ENCODE results near the gene TRIM71. TPM values are rescaled to one million over a fixed set of nuclear protein-coding genes. Genes with fewer than 3 reads are reported as not detected.
"Not testable (repeated sequence)": the region's sequence is repeated elsewhere in the genome, so short reads cannot be mapped to it uniquely, and the experiment has no call there.

TRIM71 gene
- total RNA-seq, 1 donor from 2014 or later = not detected

DNA sequence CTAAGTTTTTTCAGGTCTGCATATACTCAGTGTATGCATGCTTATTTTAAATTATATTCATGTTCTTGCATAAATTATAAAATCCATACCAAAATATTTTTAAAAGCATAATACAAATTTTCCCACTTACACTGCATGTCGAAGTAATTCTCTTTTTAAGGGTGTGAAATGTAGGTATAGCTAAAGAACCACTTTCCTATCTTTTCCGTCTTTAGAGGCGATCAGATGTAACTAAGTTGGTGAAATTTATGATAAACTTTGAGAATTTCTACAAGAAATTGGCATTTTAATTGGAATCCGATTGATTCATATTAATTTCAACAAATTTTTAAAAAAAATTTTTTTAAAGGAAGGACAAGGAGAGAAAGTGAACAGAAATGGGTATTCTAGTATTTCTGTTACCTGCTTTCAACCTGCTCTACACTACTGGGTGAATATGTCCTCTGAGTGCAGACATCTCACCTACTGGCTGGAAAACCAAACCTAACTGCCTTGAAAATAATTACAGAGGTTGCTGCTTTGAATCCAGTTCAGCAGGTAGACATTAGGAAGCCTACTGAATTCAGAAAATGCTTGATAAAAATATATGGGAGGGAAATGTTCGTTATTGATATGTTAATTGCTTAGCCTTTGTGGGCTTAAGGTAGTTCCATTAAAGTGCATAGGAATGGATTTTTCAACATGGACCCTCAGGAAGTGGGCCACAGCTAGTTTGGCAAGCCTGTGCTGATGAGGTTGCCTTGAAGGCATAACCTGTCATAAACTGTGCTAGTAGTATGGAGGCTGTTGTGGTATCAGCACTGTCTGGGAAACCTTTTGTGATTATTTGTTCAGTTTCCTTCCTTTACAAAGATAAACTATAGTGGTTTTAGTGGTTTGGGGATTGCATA lies 5.1 kb downstream of the TRIM71 start:
- no peaks in the 10 kb centered on the region for H3K9me3 Mint-ChIP-seq (ENCODE audit: unreplicated experiment)
- H3K4me1 Mint-ChIP-seq (ENCODE audit: unreplicated experiment) = peaks cover 11% of the 10 kb centered on the region
- TF ChIP-seq, protein P1, sequence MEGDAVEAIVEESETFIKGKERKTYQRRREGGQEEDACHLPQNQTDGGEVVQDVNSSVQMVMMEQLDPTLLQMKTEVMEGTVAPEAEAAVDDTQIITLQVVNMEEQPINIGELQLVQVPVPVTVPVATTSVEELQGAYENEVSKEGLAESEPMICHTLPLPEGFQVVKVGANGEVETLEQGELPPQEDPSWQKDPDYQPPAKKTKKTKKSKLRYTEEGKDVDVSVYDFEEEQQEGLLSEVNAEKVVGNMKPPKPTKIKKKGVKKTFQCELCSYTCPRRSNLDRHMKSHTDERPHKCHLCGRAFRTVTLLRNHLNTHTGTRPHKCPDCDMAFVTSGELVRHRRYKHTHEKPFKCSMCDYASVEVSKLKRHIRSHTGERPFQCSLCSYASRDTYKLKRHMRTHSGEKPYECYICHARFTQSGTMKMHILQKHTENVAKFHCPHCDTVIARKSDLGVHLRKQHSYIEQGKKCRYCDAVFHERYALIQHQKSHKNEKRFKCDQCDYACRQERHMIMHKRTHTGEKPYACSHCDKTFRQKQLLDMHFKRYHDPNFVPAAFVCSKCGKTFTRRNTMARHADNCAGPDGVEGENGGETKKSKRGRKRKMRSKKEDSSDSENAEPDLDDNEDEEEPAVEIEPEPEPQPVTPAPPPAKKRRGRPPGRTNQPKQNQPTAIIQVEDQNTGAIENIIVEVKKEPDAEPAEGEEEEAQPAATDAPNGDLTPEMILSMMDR (IDR thresholded peaks at IDR 0.05) = no peak
- no peak for DNase-seq (ENCODE audit: extremely low spot score, unreplicated experiment)
- peaks cover 6% of the 10 kb centered on the region for H3K36me3 Mint-ChIP-seq (ENCODE audit: unreplicated experiment)
- H3K27me3 Mint-ChIP-seq (ENCODE audit: unreplicated experiment) = peaks cover 70% of the 10 kb centered on the region
- H3K4me3 Mint-ChIP-seq (ENCODE audit: unreplicated experiment) = no peak overlapping the region
- H3K27ac Mint-ChIP-seq (ENCODE audit: unreplicated experiment) = no peak overlapping the region

DNA sequence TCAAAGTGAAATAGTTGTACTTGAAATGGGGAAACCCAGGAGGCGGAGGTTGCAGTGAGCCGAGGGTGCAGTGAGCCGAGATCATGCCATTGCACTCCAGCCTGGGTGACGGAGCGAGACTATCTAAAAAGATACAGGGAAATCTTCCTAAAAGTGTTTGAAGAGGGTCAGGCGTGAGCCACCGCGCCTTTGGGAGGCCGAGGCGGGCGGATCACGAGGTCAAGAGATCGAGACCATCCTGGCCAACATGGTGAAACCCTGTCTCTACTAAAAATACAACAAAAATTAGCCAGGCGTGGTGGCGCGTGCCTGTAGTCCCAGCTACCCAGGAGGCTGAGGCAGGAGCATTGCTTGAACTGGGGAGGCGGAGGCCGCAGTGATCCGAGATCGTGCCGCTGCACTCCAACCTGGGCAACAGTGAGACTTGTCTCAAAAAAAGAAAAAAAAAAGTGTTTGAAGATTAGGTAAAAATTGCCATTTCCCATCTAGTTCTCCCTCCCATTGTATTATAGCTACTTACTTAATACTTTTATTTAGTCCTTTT lies 5.9 kb downstream of the TRIM71 start:
- H3K9me3 Mint-ChIP-seq (ENCODE audit: unreplicated experiment); H3K4me1 Mint-ChIP-seq (ENCODE audit: unreplicated experiment); DNase-seq (ENCODE audit: extremely low spot score, unreplicated experiment); H3K27ac Mint-ChIP-seq (ENCODE audit: unreplicated experiment); H3K36me3 Mint-ChIP-seq (ENCODE audit: unreplicated experiment); H3K4me3 Mint-ChIP-seq (ENCODE audit: unreplicated experiment): not testable (repeated sequence)
- H3K27me3 Mint-ChIP-seq (ENCODE audit: unreplicated experiment) = peaks cover 71% of the 10 kb centered on the region

DNA sequence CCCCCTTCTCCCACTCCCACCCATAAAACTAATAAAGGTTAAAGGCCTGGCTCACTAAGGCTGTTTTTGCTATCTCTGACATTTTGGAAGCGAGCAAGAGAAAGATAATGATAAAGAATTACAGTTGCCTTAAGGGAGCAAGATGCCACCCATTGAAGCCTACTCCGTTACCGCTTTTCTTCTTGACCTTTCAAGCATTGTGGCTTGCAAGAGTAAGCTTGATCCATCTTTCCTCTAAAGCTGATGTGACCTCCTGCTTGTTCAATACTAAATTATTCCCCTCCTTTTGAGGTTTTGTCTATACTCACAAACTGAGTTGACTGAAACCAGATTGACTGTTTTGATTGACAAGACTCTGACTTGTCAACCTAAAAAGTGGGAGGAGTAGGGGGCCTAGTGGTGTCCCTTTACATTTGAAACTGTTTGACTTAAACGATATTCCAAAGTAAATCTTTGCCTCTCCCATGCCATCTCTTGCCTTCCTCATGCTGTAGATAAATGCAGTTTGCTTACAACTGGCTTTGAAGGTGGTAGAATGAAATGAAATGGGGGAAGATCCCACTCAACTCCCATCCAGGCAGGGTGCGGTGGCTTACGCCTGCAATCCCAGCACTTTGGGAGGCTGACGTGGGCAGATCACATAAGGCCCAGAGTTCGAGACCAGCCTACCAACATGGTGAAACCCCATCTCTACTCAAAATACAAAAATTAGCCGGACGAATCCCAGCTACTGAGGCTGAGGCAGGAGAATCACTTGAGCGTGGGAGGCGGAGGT lies 8.0 kb downstream of the TRIM71 start:
- Mint-ChIP-seq H3K27me3 (ENCODE audit: unreplicated experiment) (peaks cover 53% of the 10 kb centered on the region), H3K9me3 (ENCODE audit: unreplicated experiment) (no peaks in the 10 kb centered on the region), H3K4me1 (ENCODE audit: unreplicated experiment) (peaks cover 6% of the 10 kb centered on the region), H3K27ac (ENCODE audit: unreplicated experiment) (no peak overlapping the region), H3K36me3 (ENCODE audit: unreplicated experiment) (no peaks in the 10 kb centered on the region), H3K4me3 (ENCODE audit: unreplicated experiment) (no peak overlapping the region)
- TF ChIP-seq, protein P1 (IDR thresholded peaks at IDR 0.05) = no peak
- DNase-seq (ENCODE audit: extremely low spot score, unreplicated experiment) = no peak

DNA sequence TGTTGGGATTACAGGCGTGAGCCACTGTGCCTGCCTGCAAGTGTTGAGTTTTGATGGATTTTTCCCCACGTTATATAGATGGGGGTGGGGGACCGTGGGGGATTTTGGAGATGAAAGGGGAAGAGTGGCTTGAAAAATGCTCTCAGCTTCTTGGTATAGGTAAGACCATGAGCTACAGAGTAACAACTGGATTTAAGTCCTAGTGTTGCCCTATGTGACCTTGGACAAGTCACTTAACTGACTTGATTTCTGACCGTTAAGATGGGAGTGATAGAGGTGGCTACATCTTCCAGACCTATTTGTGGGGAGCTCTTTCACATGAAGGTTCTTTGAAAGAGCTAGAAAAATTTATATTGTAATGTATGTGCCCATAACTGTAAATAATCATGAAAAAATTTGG lies 13.3 kb downstream of the TRIM71 start:
- H3K27me3 Mint-ChIP-seq (ENCODE audit: unreplicated experiment) = peaks cover 36% of the 10 kb centered on the region
- no peak for DNase-seq (ENCODE audit: extremely low spot score, unreplicated experiment)
- no peaks in the 10 kb centered on the region for H3K9me3 Mint-ChIP-seq (ENCODE audit: unreplicated experiment)
- no peaks in the 10 kb centered on the region for H3K36me3 Mint-ChIP-seq (ENCODE audit: unreplicated experiment)
- no peaks in the 10 kb centered on the region for H3K4me1 Mint-ChIP-seq (ENCODE audit: unreplicated experiment)
- no peak overlapping the region for H3K27ac Mint-ChIP-seq (ENCODE audit: unreplicated experiment)
- TF ChIP-seq, protein P1 (IDR thresholded peaks at IDR 0.05) = no peak
- no peak overlapping the region for H3K4me3 Mint-ChIP-seq (ENCODE audit: unreplicated experiment)

DNA sequence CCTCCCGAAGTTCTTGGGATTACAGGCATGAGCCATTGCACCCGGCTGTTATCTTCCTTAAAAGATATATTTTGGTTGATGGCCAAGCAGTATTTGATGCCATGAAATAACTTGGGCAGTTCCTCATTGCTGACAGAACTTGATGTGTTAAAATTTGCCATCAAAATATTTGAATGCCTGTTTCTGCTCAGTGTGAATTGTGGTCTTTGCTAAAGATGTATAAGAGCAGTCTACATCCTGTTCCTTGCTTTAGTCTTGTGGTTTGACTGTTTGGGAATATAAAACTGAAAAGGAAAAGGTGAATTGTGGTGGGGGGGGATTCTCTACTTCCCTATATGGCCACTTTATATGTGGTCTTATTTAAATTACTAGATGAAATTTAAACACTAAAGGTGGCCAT lies 14.0 kb downstream of the TRIM71 start:
- Mint-ChIP-seq H3K27me3 (ENCODE audit: unreplicated experiment) (peaks cover 41% of the 10 kb centered on the region), H3K27ac (ENCODE audit: unreplicated experiment) (no peak overlapping the region), H3K4me3 (ENCODE audit: unreplicated experiment) (no peak overlapping the region), H3K9me3 (ENCODE audit: unreplicated experiment) (no peaks in the 10 kb centered on the region), H3K36me3 (ENCODE audit: unreplicated experiment) (no peaks in the 10 kb centered on the region), H3K4me1 (ENCODE audit: unreplicated experiment) (no peaks in the 10 kb centered on the region)
- TF ChIP-seq, protein P1 (IDR thresholded peaks at IDR 0.05) = no peak
- DNase-seq (ENCODE audit: extremely low spot score, unreplicated experiment) = no peak
